Measurements from ENCODE around the gene SNCAIP. TPM values are rescaled to one million over a fixed set of nuclear protein-coding genes. Genes with fewer than 3 reads are reported as not detected.

Gene SNCAIP
- total RNA-seq, 3 donors from 2014 or later (not counting 1 experiment from before 2014, with no cell fraction given) = 0.73 TPM; not detected in 2

DNA sequence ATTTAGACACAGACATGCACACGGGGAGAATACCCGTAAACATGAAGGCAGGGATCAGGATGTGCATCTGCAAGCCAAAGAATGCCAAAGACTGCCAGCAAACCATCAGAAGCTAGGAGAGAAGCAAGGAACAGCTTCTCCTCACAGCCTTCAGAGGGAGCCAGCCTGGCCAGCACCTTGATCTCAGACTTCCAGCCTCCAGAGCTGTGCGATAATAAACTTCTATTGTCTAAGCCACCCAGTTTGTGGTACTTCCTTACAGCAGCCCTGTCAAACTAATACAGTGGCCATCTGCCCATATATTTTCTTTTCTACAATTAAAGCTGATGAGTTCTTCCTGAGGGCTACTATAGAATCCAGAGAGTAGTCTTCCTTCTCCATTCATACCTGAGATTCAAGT is 135.0 kb downstream of the SNCAIP start:
- no peaks in the 10 kb centered on the region for H3K4me1 Mint-ChIP-seq
- Histone ChIP-seq H3K36me3 (ENCODE audit: control insufficient read depth, insufficient read depth, low read length) (no peaks in the 10 kb centered on the region), H3K4me1 (ENCODE audit: control insufficient read depth, insufficient read depth, low read length) (no peaks in the 10 kb centered on the region), H3K9me3 (ENCODE audit: control insufficient read depth, insufficient read depth, low read length) (no peaks in the 10 kb centered on the region), H3K27me3 (ENCODE audit: control insufficient read depth, insufficient read depth, low read length) (no peaks in the 10 kb centered on the region), H3K4me3 (ENCODE audit: low read length) (no peak overlapping the region), H3K27ac (ENCODE audit: low read length) (no peak overlapping the region)
- intact Hi-C loops (cut with micrococcal nuclease) = no loop called here
- 93% methylated on average over 3 of the region's 3 CpGs for WGBS (ENCODE audit: insufficient coverage)
- H3K36me3 Mint-ChIP-seq = no peaks in the 10 kb centered on the region
- DNase-seq (no peak), ATAC-seq (no peak)
- H3K27ac Mint-ChIP-seq = no peak overlapping the region
- H3K4me3 Mint-ChIP-seq = no peak overlapping the region
- no peaks in the 10 kb centered on the region for H3K27me3 Mint-ChIP-seq (ENCODE audit: low read depth in 2 of 2)
- H3K9me3 Mint-ChIP-seq = peaks cover 0 to 2% of the 10 kb centered on the region in 2 donors
- TF ChIP-seq, protein P1, sequence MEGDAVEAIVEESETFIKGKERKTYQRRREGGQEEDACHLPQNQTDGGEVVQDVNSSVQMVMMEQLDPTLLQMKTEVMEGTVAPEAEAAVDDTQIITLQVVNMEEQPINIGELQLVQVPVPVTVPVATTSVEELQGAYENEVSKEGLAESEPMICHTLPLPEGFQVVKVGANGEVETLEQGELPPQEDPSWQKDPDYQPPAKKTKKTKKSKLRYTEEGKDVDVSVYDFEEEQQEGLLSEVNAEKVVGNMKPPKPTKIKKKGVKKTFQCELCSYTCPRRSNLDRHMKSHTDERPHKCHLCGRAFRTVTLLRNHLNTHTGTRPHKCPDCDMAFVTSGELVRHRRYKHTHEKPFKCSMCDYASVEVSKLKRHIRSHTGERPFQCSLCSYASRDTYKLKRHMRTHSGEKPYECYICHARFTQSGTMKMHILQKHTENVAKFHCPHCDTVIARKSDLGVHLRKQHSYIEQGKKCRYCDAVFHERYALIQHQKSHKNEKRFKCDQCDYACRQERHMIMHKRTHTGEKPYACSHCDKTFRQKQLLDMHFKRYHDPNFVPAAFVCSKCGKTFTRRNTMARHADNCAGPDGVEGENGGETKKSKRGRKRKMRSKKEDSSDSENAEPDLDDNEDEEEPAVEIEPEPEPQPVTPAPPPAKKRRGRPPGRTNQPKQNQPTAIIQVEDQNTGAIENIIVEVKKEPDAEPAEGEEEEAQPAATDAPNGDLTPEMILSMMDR (IDR thresholded peaks at IDR 0.05) = no peak

DNA sequence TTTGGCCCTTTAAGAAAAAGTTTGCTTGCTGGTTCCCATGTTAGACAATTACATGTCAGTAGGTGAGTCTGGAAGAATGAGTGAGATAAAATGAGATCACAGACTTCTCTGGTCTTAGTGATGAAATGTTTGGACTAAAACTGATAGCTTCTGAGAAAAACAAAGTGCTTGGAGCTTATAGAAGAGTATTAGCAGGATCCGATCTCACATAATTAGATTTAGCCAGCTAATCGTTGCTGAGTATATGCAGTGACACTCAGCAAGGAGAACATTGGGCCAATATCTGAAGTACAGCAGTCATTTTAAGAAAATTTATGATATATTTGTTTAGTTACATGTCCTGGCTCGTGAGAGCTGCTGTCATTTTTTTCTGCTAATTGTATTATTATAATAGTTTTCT is 135.8 kb downstream of the SNCAIP start:
- no peak overlapping the region for H3K27ac Mint-ChIP-seq
- no peak for ATAC-seq

GRCh38 chr5:122454541-122454940 is 142.5 kb downstream of the SNCAIP start:
- Mint-ChIP-seq H3K4me3 (no peak overlapping the region), H3K9me3 (peaks cover 0 to 2% of the 10 kb centered on the region in 2 donors), H3K36me3 (no peaks in the 10 kb centered on the region), H3K27ac (no peak overlapping the region), H3K27me3 (ENCODE audit: low read depth in 2 of 2) (no peaks in the 10 kb centered on the region), H3K4me1 (no peaks in the 10 kb centered on the region)
- ATAC-seq (no peak), DNase-seq (no peak)
- Histone ChIP-seq H3K27me3 (ENCODE audit: control insufficient read depth, insufficient read depth, low read length) (no peaks in the 10 kb centered on the region), H3K4me3 (ENCODE audit: low read length) (no peak overlapping the region), H3K4me1 (ENCODE audit: control insufficient read depth, insufficient read depth, low read length) (no peaks in the 10 kb centered on the region), H3K9me3 (ENCODE audit: control insufficient read depth, insufficient read depth, low read length) (peaks cover 4% of the 10 kb centered on the region), H3K36me3 (ENCODE audit: control insufficient read depth, insufficient read depth, low read length) (no peaks in the 10 kb centered on the region), H3K27ac (ENCODE audit: low read length) (no peak overlapping the region)
- intact Hi-C loops (cut with micrococcal nuclease) = no loop called here
- TF ChIP-seq, protein P1 (IDR thresholded peaks at IDR 0.05) = no peak

More for the DNA sequence above, 135.8 kb downstream of the SNCAIP start:
- H3K27ac ChIP-seq (ENCODE audit: low read length) = no peak overlapping the region
- H3K4me3 Mint-ChIP-seq = no peak overlapping the region
- no peaks in the 10 kb centered on the region for H3K27me3 ChIP-seq (ENCODE audit: control insufficient read depth, insufficient read depth, low read length)
- WGBS (ENCODE audit: insufficient coverage) = 88% methylated on average over 2 of the region's 3 CpGs
- TF ChIP-seq, protein P1 (IDR thresholded peaks at IDR 0.05) = no peak
- no peaks in the 10 kb centered on the region for H3K27me3 Mint-ChIP-seq (ENCODE audit: low read depth in 2 of 2)
- no peak overlapping the region for H3K4me3 ChIP-seq (ENCODE audit: low read length)
- intact Hi-C loops (cut with micrococcal nuclease) = no loop called here
- no peaks in the 10 kb centered on the region for H3K36me3 Mint-ChIP-seq
- no peaks in the 10 kb centered on the region for H3K9me3 Mint-ChIP-seq
- H3K36me3 ChIP-seq (ENCODE audit: control insufficient read depth, insufficient read depth, low read length) = no peaks in the 10 kb centered on the region
- no peak for DNase-seq
- H3K4me1 ChIP-seq (ENCODE audit: control insufficient read depth, insufficient read depth, low read length) = no peaks in the 10 kb centered on the region
- H3K4me1 Mint-ChIP-seq = no peaks in the 10 kb centered on the region
- no peaks in the 10 kb centered on the region for H3K9me3 ChIP-seq (ENCODE audit: control insufficient read depth, insufficient read depth, low read length)

DNA sequence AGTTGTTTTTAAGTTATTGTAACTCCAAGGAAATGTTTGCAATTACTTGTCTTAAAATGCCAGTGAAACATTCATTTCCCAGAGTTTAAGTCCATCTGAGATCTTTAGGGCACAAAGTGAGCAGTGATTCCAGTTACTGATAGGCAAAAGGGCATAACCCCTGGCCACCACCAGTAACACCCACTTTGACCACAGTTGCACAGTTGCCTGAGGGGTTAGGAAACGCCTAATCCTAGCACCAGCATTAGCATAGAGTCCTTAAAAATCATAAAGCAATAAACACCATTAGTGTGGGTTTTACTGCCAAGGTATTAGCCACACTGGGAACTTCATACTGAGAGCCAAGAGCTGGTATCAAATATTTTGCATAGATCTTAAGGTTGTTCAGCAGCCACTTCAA is 143.9 kb downstream of the SNCAIP start:
- H3K4me3 Mint-ChIP-seq = no peak overlapping the region
- WGBS (ENCODE audit: insufficient coverage) = no CpG with 5 or more reads among the region's 1 CpG
- H3K36me3 Mint-ChIP-seq = no peaks in the 10 kb centered on the region
- ATAC-seq (no peak), DNase-seq (no peak)
- no peaks in the 10 kb centered on the region for H3K27me3 Mint-ChIP-seq (ENCODE audit: low read depth in 2 of 2)
- Histone ChIP-seq H3K4me1 (ENCODE audit: control insufficient read depth, insufficient read depth, low read length) (no peaks in the 10 kb centered on the region), H3K27me3 (ENCODE audit: control insufficient read depth, insufficient read depth, low read length) (no peaks in the 10 kb centered on the region), H3K4me3 (ENCODE audit: low read length) (no peak overlapping the region), H3K9me3 (ENCODE audit: control insufficient read depth, insufficient read depth, low read length) (peaks cover 4% of the 10 kb centered on the region), H3K36me3 (ENCODE audit: control insufficient read depth, insufficient read depth, low read length) (no peaks in the 10 kb centered on the region), H3K27ac (ENCODE audit: low read length) (no peak overlapping the region)
- intact Hi-C loops (cut with micrococcal nuclease) = no loop called here
- TF ChIP-seq, protein P1 (IDR thresholded peaks at IDR 0.05) = no peak
- peaks cover 0 to 5% of the 10 kb centered on the region in 2 donors for H3K9me3 Mint-ChIP-seq
- no peaks in the 10 kb centered on the region for H3K4me1 Mint-ChIP-seq
- H3K27ac Mint-ChIP-seq = no peak overlapping the region

Data from natural killer cell (primary cell).